ENCODE results near the gene C5. TPM values are rescaled to one million over a fixed set of nuclear protein-coding genes. Genes with fewer than 3 reads are reported as not detected.

Gene C5
- total RNA-seq, 1 donor from 2014 or later: 37.8 TPM

- Histone ChIP-seq H3K4me3 (no peak overlapping the region), H3K4me1 (no peaks in the 10 kb centered on the region), H3K36me3 (peaks cover 10% of the 10 kb centered on the region), H3K9me3 (no peaks in the 10 kb centered on the region), H3K27ac (peak overlapping the region; percentile 14), H3K27me3 (no peaks in the 10 kb centered on the region)
- ATAC-seq (no peak), DNase-seq (no peak)
- intact Hi-C loops (cut with DNase I): no loop called here
- no peak for TF ChIP-seq CTCF (IDR thresholded peaks at IDR 0.05)
These were observed 84.6 kb downstream of the C5 start for GRCh38 chr9:120965344-120966012.

GRCh38 chr9:120961936-120962335 lies 88.1 kb downstream of the C5 start:
- intact Hi-C loops (cut with DNase I): no loop called here
- Histone ChIP-seq H3K27me3 (no peaks in the 10 kb centered on the region), H3K4me1 (no peaks in the 10 kb centered on the region), H3K27ac (no peak overlapping the region), H3K4me3 (no peak overlapping the region), H3K36me3 (peaks cover 10% of the 10 kb centered on the region), H3K9me3 (no peaks in the 10 kb centered on the region)
- DNase-seq: no peak
- TF ChIP-seq CTCF (IDR thresholded peaks at IDR 0.05): no peak
- ATAC-seq: no peak

GRCh38 chr9:120960001-120960400 lies 90.1 kb downstream of the C5 start:
- no peak for TF ChIP-seq CTCF (IDR thresholded peaks at IDR 0.05)
- Histone ChIP-seq H3K27ac (no peak overlapping the region), H3K36me3 (peaks cover 10% of the 10 kb centered on the region), H3K9me3 (no peaks in the 10 kb centered on the region), H3K4me1 (no peaks in the 10 kb centered on the region), H3K4me3 (no peak overlapping the region), H3K27me3 (no peaks in the 10 kb centered on the region)
- no peak for ATAC-seq
- intact Hi-C loops (cut with DNase I): no loop called here
- DNase-seq: no peak

GRCh38 chr9:120956862-120957261 lies 93.2 kb downstream of the C5 start:
- intact Hi-C loops (cut with DNase I): no loop called here
- no peak for TF ChIP-seq CTCF (IDR thresholded peaks at IDR 0.05)
- Histone ChIP-seq H3K27me3 (no peaks in the 10 kb centered on the region), H3K4me1 (no peaks in the 10 kb centered on the region), H3K36me3 (no peaks in the 10 kb centered on the region), H3K4me3 (no peak overlapping the region), H3K9me3 (no peaks in the 10 kb centered on the region), H3K27ac (no peak overlapping the region)
- ATAC-seq (no peak), DNase-seq (no peak)

GRCh38 chr9:120951960-120952618 lies 98.0 kb downstream of the C5 start:
- DNase-seq (no peak), ATAC-seq (no peak)
- H3K9me3 ChIP-seq: no peaks in the 10 kb centered on the region
- peaks cover 17% of the 10 kb centered on the region for H3K4me1 ChIP-seq
- H3K27ac ChIP-seq: peak overlapping the region; percentile 67
- TF ChIP-seq CTCF (IDR thresholded peaks at IDR 0.05): no peak
- intact Hi-C loops (cut with DNase I): no loop called here
- H3K27me3 ChIP-seq: no peaks in the 10 kb centered on the region
- H3K36me3 ChIP-seq: no peaks in the 10 kb centered on the region
- no peak overlapping the region for H3K4me3 ChIP-seq

Data from upper lobe of right lung (tissue), 1 donor.